BE2C (cell line): ENCODE measurements around the gene DHX16.
A peak's percentile ranks its signal among the peaks of the same experiment; 100 is the strongest.

Source experiments
- DNase-seq: peaks from one replicate; pipeline ENCODE4 v3.0.0-alpha.2; 2020
- H3K27me3 ChIP-seq: fragments of 250-450 bp; sonication (Bioruptor Pico); 2 replicates; pipeline ENCODE4 v1.5.1; 2020; ENCODE audit warnings: mild to moderate bottlenecking
- H3K36me3 ChIP-seq: fragments of 250-450 bp; sonication (Bioruptor Pico); 2 replicates; pipeline ENCODE4 v1.5.1; 2020; ENCODE audit warnings: mild to moderate bottlenecking
- H3K4me1 ChIP-seq: fragments of 250-450 bp; sonication (Bioruptor Pico); 2 replicates; pipeline ENCODE4 v1.5.1; 2020
- H3K4me3 ChIP-seq: 2 replicates; pipeline ENCODE4 v1.5.1; 2011; ENCODE audit warnings: low read depth, low read length
- H3K9me3 ChIP-seq: fragments of 250-450 bp; sonication (Bioruptor Pico); 2 replicates; pipeline ENCODE4 v1.5.1; 2020
- TF ChIP-seq, protein P1 (sequence below): IDR thresholded peaks from 2 replicates; pipeline ENCODE4 v1.5.1; 2012; ENCODE audit warnings: mild to moderate bottlenecking, low read depth, low read length

Gene DHX16

DNA sequence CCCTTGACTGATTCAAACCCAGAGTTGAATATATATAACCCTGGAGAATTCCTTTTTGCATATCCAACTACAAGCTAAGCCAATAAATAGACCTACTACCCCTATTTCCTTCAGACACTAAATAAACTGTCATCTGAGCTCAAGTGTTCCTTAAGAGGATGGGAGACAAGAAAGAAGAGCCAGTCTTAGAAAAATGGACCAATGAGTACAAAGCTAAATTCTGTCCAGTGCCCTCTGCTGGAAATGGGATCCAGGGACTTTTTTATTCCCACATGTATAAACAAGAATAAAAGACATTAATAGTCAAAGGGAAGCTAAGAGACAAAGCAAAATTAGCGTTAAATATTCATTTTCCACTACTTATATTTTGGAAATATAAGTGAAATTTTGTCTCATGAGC, 60.6 kb downstream of the DHX16 start:
- no peaks in the 10 kb centered on the region for H3K27me3 ChIP-seq
- no peak for DNase-seq
- H3K9me3 ChIP-seq = no peaks in the 10 kb centered on the region
- TF ChIP-seq, protein P1, sequence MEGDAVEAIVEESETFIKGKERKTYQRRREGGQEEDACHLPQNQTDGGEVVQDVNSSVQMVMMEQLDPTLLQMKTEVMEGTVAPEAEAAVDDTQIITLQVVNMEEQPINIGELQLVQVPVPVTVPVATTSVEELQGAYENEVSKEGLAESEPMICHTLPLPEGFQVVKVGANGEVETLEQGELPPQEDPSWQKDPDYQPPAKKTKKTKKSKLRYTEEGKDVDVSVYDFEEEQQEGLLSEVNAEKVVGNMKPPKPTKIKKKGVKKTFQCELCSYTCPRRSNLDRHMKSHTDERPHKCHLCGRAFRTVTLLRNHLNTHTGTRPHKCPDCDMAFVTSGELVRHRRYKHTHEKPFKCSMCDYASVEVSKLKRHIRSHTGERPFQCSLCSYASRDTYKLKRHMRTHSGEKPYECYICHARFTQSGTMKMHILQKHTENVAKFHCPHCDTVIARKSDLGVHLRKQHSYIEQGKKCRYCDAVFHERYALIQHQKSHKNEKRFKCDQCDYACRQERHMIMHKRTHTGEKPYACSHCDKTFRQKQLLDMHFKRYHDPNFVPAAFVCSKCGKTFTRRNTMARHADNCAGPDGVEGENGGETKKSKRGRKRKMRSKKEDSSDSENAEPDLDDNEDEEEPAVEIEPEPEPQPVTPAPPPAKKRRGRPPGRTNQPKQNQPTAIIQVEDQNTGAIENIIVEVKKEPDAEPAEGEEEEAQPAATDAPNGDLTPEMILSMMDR = peak; percentile 43
- H3K36me3 ChIP-seq = peaks cover 79% of the 10 kb centered on the region
- peaks cover 4% of the 10 kb centered on the region; the same call in 1 of the 2 replicates for H3K4me1 ChIP-seq
- H3K4me3 ChIP-seq = no peak overlapping the region

DNA sequence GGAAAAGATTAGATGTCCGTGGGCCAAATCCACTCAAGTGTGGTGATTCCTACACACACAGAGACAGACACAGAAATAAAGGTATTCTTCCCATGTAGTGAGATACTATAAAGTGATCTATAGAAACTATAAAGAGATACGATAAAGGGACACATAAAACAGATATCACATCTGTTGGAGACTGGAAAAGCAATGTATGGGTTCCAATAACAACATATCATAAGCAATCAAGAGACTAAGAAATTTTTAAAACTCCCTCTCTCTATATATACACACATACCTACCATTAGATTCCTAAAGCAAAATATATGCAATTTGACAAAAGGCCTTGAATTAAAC, 61.0 kb downstream of the DHX16 start:
- no peak for DNase-seq
- Histone ChIP-seq H3K27me3 (no peaks in the 10 kb centered on the region), H3K4me3 (no peak overlapping the region), H3K9me3 (no peaks in the 10 kb centered on the region), H3K36me3 (peaks cover 81% of the 10 kb centered on the region), H3K4me1 (peaks cover 4% of the 10 kb centered on the region; the same call in 1 of the 2 replicates)
- TF ChIP-seq, protein P1 = no peak

DNA sequence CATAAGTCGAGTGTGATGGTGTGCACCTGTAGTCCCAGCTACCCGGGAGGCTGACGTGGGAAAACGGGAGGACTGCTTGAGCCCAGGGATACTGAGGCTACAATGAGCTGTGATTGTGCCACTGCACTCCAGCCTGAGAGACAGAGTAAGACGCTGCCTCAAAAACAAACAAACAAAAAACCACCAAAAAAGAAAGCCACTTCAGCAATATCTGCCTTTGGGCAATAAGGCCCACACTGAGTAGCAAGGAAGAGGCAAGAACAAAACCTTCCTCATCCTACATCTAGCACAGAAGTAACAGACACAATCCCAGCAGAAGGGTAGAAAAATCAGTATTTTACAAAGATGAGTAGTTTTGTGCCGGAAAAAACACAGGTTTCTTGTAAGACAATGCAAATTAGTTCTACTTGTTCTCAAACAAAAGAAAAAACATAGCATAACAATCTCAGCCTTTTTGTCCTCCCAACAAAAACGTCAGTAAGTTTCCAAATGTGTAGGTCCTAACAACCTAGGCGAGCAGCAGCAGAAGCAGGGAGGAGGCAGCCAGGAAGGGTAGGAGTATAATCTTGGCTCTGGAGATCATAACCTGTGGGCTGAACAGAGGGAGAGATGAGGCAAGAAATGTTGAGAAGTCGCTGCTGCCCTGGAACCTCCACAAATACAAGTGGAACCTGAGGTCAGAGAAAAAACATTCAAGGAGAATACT, 61.5 kb downstream of the DHX16 start:
- Histone ChIP-seq H3K36me3 (peaks cover 81% of the 10 kb centered on the region), H3K4me3 (no peak overlapping the region), H3K9me3 (no peaks in the 10 kb centered on the region), H3K27me3 (no peaks in the 10 kb centered on the region), H3K4me1 (peaks cover 4% of the 10 kb centered on the region; the same call in 1 of the 2 replicates)
- DNase-seq = no peak
- TF ChIP-seq, protein P1 = no peak

DNA sequence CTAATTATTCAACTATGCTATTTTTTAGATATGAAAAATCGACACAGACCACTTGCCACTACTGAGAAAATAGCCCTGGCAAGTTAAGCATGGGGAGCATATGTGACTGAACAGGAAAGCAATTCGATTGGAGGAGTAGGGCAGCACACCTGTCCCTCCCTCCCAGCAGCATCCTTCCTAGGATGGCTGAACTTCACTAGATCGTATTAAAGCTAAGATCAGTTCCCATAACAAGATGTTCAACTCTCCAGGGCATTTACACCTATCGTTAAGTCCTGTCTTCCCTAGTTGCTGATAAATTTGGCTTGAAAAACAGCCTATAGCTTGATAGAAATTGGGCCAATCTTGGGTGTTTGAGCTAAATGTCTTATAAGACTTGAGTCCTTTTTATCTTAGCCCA, 62.7 kb downstream of the DHX16 start:
- no peak for DNase-seq
- TF ChIP-seq, protein P1 = no peak
- Histone ChIP-seq H3K36me3 (peaks cover 82% of the 10 kb centered on the region), H3K27me3 (no peaks in the 10 kb centered on the region), H3K4me3 (no peak overlapping the region), H3K9me3 (no peaks in the 10 kb centered on the region), H3K4me1 (peaks cover 4% of the 10 kb centered on the region; the same call in 1 of the 2 replicates)

- Histone ChIP-seq H3K36me3 (peaks cover 87% of the 10 kb centered on the region), H3K4me3 (no peak overlapping the region), H3K9me3 (no peaks in the 10 kb centered on the region), H3K4me1 (no peaks in the 10 kb centered on the region), H3K27me3 (no peaks in the 10 kb centered on the region)
- DNase-seq = no peak
- TF ChIP-seq, protein P1 = no peak
Measured at GRCh38 chr6:30603961-30604360, 68.8 kb downstream of the DHX16 start.
